22Rv1 (cell line): ENCODE results near the gene SLC25A38.

Experiments
- H3K27ac ChIP-seq: fragments of 450-650 bp; 2 replicates; pipeline ENCODE4 v1.5.1; 2017
- CTCF ChIP-seq: fragments of 450-650 bp; IDR thresholded peaks from 2 replicates; pipeline ENCODE4 v1.5.1; 2017; ENCODE audit warnings: mild to moderate bottlenecking
- ZFX ChIP-seq: fragments of 450-650 bp; IDR thresholded peaks from 2 replicates; pipeline ENCODE4 v1.6.1; 2017; ENCODE audit warnings: antibody characterized with exemption, borderline replicate concordance

Gene SLC25A38

GRCh38 chr3:39387411-39387975 lies 4.3 kb downstream of the SLC25A38 start:
- no peak for TF ChIP-seq CTCF
- no peak for TF ChIP-seq ZFX
- H3K27ac ChIP-seq, result no peak overlapping the region

DNA sequence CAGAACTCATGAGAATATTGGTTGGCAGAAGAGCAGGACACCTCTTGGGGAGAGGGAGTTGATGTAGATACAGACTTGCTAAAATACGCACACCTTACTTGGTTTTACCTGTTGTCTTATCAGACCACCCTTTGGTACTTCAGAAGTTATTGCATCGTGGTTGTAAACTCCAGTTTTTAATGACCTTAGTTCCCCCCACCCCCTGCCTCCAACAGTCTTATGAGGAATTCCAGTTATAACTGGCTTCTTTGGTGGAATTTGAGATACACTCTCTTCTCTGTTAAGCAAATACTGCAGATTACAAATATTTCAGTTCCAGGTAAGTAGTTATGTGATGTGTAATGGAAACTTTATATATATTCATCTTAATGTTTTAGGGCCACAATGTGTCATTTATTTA lies 5.0 kb downstream of the SLC25A38 start:
- no peak overlapping the region for H3K27ac ChIP-seq
- TF ChIP-seq ZFX (no peak), CTCF (no peak)

GRCh38 chr3:39388741-39389248 lies 5.6 kb downstream of the SLC25A38 start:
- TF ChIP-seq ZFX, result no peak
- no peak overlapping the region for H3K27ac ChIP-seq

- H3K27ac ChIP-seq, result no peak overlapping the region
- TF ChIP-seq CTCF (no peak), ZFX (no peak)
These were observed 7.0 kb downstream of the SLC25A38 start for GRCh38 chr3:39390181-39390580.

- no peak for TF ChIP-seq CTCF
- TF ChIP-seq ZFX, result no peak
These were observed 13.5 kb downstream of the SLC25A38 start for GRCh38 chr3:39396690-39397089.

GRCh38 chr3:39398700-39399099 lies 15.5 kb downstream of the SLC25A38 start:
- no peak; the same call in 1 of the 2 replicates for TF ChIP-seq CTCF
- no peak for TF ChIP-seq ZFX
- H3K27ac ChIP-seq, result no peak overlapping the region

More at GRCh38 chr3:39396690-39397089, 13.5 kb downstream of the SLC25A38 start:
- H3K27ac ChIP-seq, result no peak overlapping the region

DNA sequence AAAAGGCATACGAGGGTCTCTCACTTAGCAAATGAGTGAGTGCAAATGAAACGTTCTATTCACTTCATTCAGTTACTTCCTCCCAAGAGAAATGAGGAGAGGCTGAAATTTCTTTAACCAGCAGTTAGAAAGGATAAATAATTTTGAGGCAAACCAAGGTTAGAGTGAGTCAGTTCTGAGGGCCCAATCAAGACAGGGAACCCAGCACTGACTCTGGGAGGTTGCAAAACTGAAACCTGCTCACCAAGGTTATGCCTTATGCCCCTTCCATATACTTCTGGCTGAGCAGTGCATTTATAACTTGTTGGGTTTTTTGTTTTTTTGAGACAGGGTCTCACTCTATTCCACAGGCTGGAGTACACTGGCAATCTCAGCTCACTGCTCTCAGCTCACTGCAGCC lies 18.8 kb downstream of the SLC25A38 start:
- H3K27ac ChIP-seq, result no peak overlapping the region
- TF ChIP-seq CTCF, result no peak
- no peak for TF ChIP-seq ZFX
